Measurements from ENCODE around the gene ILF2. TPM values are rescaled to one million over a fixed set of nuclear protein-coding genes. Genes with fewer than 3 reads are reported as not detected.

The ILF2 gene
- total RNA-seq, 1 donor from 2014 or later = 85.4 TPM

- no peak for DNase-seq (ENCODE audit: extremely low spot score in 2 of 2)
- H3K27ac ChIP-seq = peak overlapping the region; percentile 88
- intact Hi-C loops (cut with DNase I) = no loop called here
Observed at GRCh38 chr1:153696741-153697140, 25.9 kb upstream of the ILF2 start.

DNA sequence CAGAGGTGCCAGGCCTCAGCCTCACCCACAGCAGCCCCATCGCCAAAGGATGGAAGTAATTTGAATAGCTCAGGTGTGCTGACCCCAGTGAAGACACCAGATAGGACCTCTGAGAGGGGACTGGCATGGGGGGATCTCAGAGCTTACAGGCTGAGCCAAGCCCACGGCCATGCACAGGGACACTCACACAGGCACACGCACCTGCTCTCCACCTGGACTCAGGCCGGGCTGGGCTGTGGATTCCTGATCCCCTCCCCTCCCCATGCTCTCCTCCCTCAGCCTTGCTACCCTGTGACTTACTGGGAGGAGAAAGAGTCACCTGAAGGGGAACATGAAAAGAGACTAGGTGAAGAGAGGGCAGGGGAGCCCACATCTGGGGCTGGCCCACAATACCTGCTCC lies 22.7 kb upstream of the ILF2 start:
- DNase-seq (ENCODE audit: extremely low spot score in 2 of 2) = no peak
- TF ChIP-seq POLR2A (IDR thresholded peaks at IDR 0.05) (no peak), POLR2AphosphoS5 (IDR thresholded peaks at IDR 0.05; ENCODE audit: insufficient read depth in 1 of 2, low read depth in 1 of 2) (no peak)
- TF ChIP-seq, protein P1, sequence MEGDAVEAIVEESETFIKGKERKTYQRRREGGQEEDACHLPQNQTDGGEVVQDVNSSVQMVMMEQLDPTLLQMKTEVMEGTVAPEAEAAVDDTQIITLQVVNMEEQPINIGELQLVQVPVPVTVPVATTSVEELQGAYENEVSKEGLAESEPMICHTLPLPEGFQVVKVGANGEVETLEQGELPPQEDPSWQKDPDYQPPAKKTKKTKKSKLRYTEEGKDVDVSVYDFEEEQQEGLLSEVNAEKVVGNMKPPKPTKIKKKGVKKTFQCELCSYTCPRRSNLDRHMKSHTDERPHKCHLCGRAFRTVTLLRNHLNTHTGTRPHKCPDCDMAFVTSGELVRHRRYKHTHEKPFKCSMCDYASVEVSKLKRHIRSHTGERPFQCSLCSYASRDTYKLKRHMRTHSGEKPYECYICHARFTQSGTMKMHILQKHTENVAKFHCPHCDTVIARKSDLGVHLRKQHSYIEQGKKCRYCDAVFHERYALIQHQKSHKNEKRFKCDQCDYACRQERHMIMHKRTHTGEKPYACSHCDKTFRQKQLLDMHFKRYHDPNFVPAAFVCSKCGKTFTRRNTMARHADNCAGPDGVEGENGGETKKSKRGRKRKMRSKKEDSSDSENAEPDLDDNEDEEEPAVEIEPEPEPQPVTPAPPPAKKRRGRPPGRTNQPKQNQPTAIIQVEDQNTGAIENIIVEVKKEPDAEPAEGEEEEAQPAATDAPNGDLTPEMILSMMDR (IDR thresholded peaks at IDR 0.05) = no peak
- intact Hi-C loops (cut with DNase I) = no loop called here

More at GRCh38 chr1:153696741-153697140, 25.9 kb upstream of the ILF2 start:
- H3K9me3 ChIP-seq = no peaks in the 10 kb centered on the region
- H3K4me1 ChIP-seq = peaks cover 24% of the 10 kb centered on the region
- no peak overlapping the region for H3K4me3 ChIP-seq
- no peaks in the 10 kb centered on the region for H3K36me3 ChIP-seq
- TF ChIP-seq, protein P1 (IDR thresholded peaks at IDR 0.05) = no peak
- TF ChIP-seq POLR2AphosphoS5 (IDR thresholded peaks at IDR 0.05; ENCODE audit: insufficient read depth in 1 of 2, low read depth in 1 of 2) (no peak), POLR2A (IDR thresholded peaks at IDR 0.05) (no peak)
- H3K27me3 ChIP-seq = no peaks in the 10 kb centered on the region

DNA sequence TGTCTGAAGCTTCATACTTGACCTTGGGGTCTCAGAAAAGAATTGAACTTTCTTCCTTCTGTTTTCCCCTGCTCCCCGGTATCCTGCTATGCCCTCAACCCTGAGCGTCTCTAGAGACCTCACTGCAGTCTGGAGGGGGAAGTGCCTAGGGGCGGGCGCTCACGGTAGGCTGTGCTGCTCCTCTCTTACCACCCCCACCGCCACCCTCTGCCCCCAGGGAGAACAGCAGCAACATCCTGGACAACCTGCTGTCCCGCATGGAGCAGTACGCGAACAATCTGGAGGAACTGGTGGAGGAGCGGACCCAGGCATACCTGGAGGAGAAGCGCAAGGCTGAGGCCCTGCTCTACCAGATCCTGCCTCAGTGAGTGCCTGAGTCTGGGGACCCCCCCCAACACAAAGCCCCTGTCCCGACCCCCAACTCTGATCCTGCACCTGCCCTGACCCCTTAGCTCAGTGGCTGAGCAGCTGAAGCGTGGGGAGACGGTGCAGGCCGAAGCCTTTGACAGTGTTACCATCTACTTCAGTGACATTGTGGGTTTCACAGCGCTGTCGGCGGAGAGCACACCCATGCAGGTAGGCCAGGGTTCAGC lies 18.0 kb upstream of the ILF2 start:
- no peak for DNase-seq (ENCODE audit: extremely low spot score in 2 of 2)
- Histone ChIP-seq H3K4me3 (no peak overlapping the region), H3K27me3 (no peaks in the 10 kb centered on the region), H3K27ac (no peak overlapping the region), H3K36me3 (no peaks in the 10 kb centered on the region), H3K4me1 (no peaks in the 10 kb centered on the region), H3K9me3 (no peaks in the 10 kb centered on the region)
- intact Hi-C loops (cut with DNase I) = no loop called here
- TF ChIP-seq POLR2A (IDR thresholded peaks at IDR 0.05) (no peak), POLR2AphosphoS5 (IDR thresholded peaks at IDR 0.05; ENCODE audit: insufficient read depth in 1 of 2, low read depth in 1 of 2) (no peak)
- TF ChIP-seq, protein P1 (IDR thresholded peaks at IDR 0.05) = no peak

More for the DNA sequence above, 22.7 kb upstream of the ILF2 start:
- H3K4me3 ChIP-seq = no peak overlapping the region
- H3K9me3 ChIP-seq = no peaks in the 10 kb centered on the region
- no peaks in the 10 kb centered on the region for H3K27me3 ChIP-seq
- no peaks in the 10 kb centered on the region for H3K36me3 ChIP-seq
- no peak overlapping the region for H3K27ac ChIP-seq
- H3K4me1 ChIP-seq = peaks cover 17% of the 10 kb centered on the region

DNA sequence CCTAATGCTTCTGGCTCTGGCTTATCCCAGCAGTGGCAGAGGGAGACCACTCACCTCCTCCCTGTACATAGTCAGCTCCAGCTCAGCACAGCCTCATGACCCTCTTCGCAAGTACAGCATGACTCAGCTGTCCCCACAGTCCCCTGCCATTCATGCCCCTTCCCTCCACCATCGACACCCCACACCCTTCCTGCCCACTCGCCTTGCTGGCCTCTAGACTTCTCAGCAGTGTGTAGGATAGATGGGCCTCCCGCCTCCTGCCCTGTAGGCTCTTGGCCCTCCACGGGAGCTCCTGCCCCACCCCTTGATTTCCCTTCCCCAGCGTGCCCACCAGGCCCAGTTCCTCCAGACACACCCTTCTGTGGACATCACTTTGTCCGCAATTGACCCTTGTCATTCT lies 17.5 kb upstream of the ILF2 start:
- H3K4me1 ChIP-seq = no peaks in the 10 kb centered on the region
- DNase-seq (ENCODE audit: extremely low spot score in 2 of 2) = no peak
- no peaks in the 10 kb centered on the region for H3K36me3 ChIP-seq
- TF ChIP-seq, protein P1 (IDR thresholded peaks at IDR 0.05) = no peak
- TF ChIP-seq POLR2A (IDR thresholded peaks at IDR 0.05) (no peak), POLR2AphosphoS5 (IDR thresholded peaks at IDR 0.05; ENCODE audit: insufficient read depth in 1 of 2, low read depth in 1 of 2) (no peak)
- no peak overlapping the region for H3K4me3 ChIP-seq
- intact Hi-C loops (cut with DNase I) = no loop called here
- H3K9me3 ChIP-seq = no peaks in the 10 kb centered on the region
- H3K27me3 ChIP-seq = no peaks in the 10 kb centered on the region
- no peak overlapping the region for H3K27ac ChIP-seq

DNA sequence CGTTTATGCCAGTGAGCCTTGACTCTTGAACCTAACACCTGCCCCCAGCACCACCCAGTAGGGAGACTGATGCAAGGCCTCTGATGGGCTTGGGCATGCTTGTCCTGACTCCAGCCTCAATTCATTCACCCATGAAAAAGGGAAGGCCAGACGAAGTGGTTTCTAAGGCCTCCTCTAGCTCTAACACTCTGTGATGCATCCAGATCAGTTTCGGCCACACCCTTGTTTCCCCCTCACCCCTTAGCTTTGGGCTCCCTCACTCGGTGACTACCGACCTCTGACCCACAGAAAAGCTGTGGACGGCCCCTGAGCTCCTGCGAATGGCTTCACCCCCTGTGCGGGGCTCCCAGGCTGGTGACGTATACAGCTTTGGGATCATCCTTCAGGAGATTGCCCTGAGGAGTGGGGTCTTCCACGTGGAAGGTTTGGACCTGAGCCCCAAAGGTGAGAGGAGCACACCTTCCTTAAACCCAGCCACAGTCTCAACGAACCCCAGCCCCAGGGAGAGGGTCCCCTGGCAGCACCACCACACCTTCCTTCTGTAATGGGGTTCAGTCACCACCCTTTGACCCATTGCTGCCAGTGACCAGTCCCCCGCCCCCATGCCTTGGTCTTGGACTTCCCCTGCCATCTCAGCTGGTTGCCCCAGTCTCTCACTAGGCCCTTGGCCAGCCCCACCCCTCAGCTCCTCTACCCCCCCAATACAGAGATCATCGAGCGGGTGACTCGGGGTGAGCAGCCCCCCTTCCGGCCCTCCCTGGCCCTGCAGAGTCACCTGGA lies 16.7 kb upstream of the ILF2 start:
- no peak overlapping the region for H3K4me3 ChIP-seq
- no peaks in the 10 kb centered on the region for H3K9me3 ChIP-seq
- DNase-seq (ENCODE audit: extremely low spot score in 2 of 2) = no peak
- H3K27me3 ChIP-seq = no peaks in the 10 kb centered on the region
- intact Hi-C loops (cut with DNase I) = no loop called here
- TF ChIP-seq, protein P1 (IDR thresholded peaks at IDR 0.05) = no peak
- no peak for TF ChIP-seq POLR2AphosphoS5 (IDR thresholded peaks at IDR 0.05; ENCODE audit: insufficient read depth in 1 of 2, low read depth in 1 of 2)
- TF ChIP-seq POLR2A (IDR thresholded peaks at IDR 0.05) = no peak
- H3K27ac ChIP-seq = no peak overlapping the region
- H3K4me1 ChIP-seq = no peaks in the 10 kb centered on the region
- no peaks in the 10 kb centered on the region for H3K36me3 ChIP-seq
